Hematopoietic multipotent progenitor cell treated with erythropoietin and hydrocortisone succinate and interleukin-3 and kit ligand, for 15 days (in vitro differentiated cells): ENCODE measurements around the gene UBAP2.
"Not testable (repeated sequence)": the region's sequence is repeated elsewhere in the genome, so short reads cannot be mapped to it uniquely, and the experiment has no call there.

Experiments
- DNase-seq: peaks from one replicate; pipeline ENCODE4 v3.0.0-alpha.2; 2015; ENCODE audit warnings: low spot score

UBAP2 gene

GRCh38 chr9:33964086-33964768 is 84.5 kb downstream of the UBAP2 start:
- DNase-seq: no peak

GRCh38 chr9:33962468-33962867 is 86.2 kb downstream of the UBAP2 start:
- not testable (repeated sequence) for DNase-seq

GRCh38 chr9:33959725-33960124 is 89.0 kb downstream of the UBAP2 start:
- DNase-seq: no peak

GRCh38 chr9:33956544-33956943 is 92.1 kb downstream of the UBAP2 start:
- DNase-seq: no peak

- no peak for DNase-seq
Observed at GRCh38 chr9:33952066-33952465, 96.6 kb downstream of the UBAP2 start.

GRCh38 chr9:33950371-33950770 is 98.3 kb downstream of the UBAP2 start:
- no peak for DNase-seq

- DNase-seq: no peak
Observed at GRCh38 chr9:33946779-33947535, 101.7 kb downstream of the UBAP2 start.

- no peak for DNase-seq
Observed at GRCh38 chr9:33943389-33943788, 105.3 kb downstream of the UBAP2 start.

- no peak for DNase-seq
Observed at GRCh38 chr9:33942471-33943083, 106.1 kb downstream of the UBAP2 start.

GRCh38 chr9:33939924-33940874 is 108.5 kb downstream of the UBAP2 start:
- no peak for DNase-seq

GRCh38 chr9:33934188-33934878 is 114.4 kb downstream of the UBAP2 start:
- DNase-seq: no peak

- no peak for DNase-seq
Observed at GRCh38 chr9:33932078-33932807, 116.4 kb downstream of the UBAP2 start.

GRCh38 chr9:33931326-33931725 is 117.4 kb downstream of the UBAP2 start:
- no peak for DNase-seq

- no peak for DNase-seq
Observed at GRCh38 chr9:33927694-33928093, 121.0 kb downstream of the UBAP2 start.

GRCh38 chr9:33926746-33927485 is 121.8 kb downstream of the UBAP2 start:
- no peak for DNase-seq

GRCh38 chr9:33924978-33925797 is 123.5 kb downstream of the UBAP2 start:
- DNase-seq: peak; percentile 40

GRCh38 chr9:33923998-33924701 is 124.5 kb downstream of the UBAP2 start:
- no peak for DNase-seq

- DNase-seq: no peak
Observed at GRCh38 chr9:33923079-33923478, 125.6 kb downstream of the UBAP2 start.
